ENCODE results near the gene CDK6.

CDK6 gene

DNA sequence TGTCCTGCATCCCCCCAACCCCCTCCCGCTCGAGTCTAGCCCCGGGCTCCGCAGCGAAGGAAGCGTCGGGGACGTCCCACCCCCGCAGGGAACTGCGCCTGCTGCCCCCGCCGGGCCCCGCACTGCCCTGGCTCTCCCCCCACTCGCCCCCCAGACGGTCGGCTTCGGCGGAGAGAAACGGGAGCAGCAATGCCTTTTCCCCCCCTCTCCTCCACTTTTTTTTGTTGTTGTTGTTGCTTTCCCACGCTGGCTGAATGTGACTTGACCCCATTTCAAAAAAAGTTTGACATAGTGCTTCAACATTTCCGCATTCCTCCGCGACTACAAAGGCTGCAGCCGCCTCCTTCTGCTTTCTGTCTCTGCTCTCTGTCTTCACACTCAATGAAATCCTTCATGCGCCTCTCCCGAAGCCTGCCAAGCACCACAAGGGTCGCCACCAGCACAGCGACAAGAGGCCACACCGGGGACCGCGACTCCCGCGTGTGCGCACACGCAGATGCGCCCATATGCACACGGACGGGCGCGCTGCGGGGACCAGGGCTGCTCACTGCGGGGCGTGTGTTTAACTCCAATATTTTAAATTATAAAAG is 1.0 kb downstream of the CDK6 start:
- peaks cover 5% of the 10 kb centered on the region; the same call in 1 of the 2 replicates for H3K36me3 ChIP-seq (ENCODE audit: control insufficient read depth, insufficient read depth, low read length)
- H3K9ac ChIP-seq (ENCODE audit: low read length), result peak overlapping the region; percentile 95
- no peaks in the 10 kb centered on the region for H3K9me3 ChIP-seq (ENCODE audit: control insufficient read depth, insufficient read depth, low read depth, low read length)
- peaks cover 15% of the 10 kb centered on the region; the same call in 1 of the 2 replicates for H3K27me3 ChIP-seq (ENCODE audit: control insufficient read depth, insufficient read depth, low read length)
- H3K4me3 ChIP-seq (ENCODE audit: low read depth, low read length), result peak overlapping the region; percentile 90
- peaks cover 26% of the 10 kb centered on the region for H3K4me1 ChIP-seq (ENCODE audit: control insufficient read depth, insufficient read depth, low read length)
- H3K27ac ChIP-seq (ENCODE audit: low read depth, low read length), result peak overlapping the region; percentile 71; the same call in 1 of the 2 replicates

DNA sequence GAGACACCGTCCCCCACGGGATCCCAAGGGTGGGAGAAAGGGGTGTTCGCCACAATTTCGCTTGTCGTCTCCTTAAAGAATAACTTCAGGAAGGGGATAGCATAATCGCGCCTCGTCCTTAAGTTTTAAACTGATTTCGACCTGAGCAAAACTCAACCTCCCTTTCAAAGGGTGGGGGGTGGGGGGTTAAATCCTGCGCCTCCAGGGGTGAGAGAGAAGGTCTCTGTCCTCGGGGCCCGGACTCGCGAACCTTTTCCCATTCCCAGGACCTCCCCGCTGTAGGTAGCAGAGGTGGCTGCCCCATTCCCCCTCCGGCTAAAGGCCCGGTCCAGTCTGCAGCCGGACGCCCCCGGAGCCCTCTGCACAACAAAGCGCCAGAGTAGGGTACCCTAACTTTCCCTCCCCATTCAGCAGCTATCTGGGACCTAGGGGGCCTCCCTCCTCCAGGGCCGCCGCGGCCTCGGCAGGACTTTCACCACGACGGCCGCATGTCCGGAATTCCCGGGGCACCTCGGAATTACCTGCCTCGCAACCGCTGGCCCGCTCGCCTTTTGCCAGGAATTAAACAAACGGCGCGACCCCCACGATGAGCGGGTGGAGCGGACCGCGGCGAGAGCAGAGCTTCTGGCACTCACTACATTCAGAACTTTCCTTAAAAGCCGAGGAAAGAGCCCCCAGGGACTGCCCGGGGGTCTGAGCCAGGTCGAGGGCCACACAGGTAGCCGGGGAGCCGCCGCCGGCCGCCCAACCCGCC is 1.7 kb downstream of the CDK6 start:
- no peaks in the 10 kb centered on the region for H3K9me3 ChIP-seq (ENCODE audit: control insufficient read depth, insufficient read depth, low read depth, low read length)
- peaks cover 5% of the 10 kb centered on the region; the same call in 1 of the 2 replicates for H3K36me3 ChIP-seq (ENCODE audit: control insufficient read depth, insufficient read depth, low read length)
- peak overlapping the region; percentile 64; the same call in 1 of the 2 replicates for H3K27ac ChIP-seq (ENCODE audit: low read depth, low read length)
- H3K27me3 ChIP-seq (ENCODE audit: control insufficient read depth, insufficient read depth, low read length), result peaks cover 15% of the 10 kb centered on the region; the same call in 1 of the 2 replicates
- peaks cover 33% of the 10 kb centered on the region for H3K4me1 ChIP-seq (ENCODE audit: control insufficient read depth, insufficient read depth, low read length)
- H3K4me3 ChIP-seq (ENCODE audit: low read depth, low read length), result peak overlapping the region; percentile 90
- H3K9ac ChIP-seq (ENCODE audit: low read length), result peak overlapping the region; percentile 95

DNA sequence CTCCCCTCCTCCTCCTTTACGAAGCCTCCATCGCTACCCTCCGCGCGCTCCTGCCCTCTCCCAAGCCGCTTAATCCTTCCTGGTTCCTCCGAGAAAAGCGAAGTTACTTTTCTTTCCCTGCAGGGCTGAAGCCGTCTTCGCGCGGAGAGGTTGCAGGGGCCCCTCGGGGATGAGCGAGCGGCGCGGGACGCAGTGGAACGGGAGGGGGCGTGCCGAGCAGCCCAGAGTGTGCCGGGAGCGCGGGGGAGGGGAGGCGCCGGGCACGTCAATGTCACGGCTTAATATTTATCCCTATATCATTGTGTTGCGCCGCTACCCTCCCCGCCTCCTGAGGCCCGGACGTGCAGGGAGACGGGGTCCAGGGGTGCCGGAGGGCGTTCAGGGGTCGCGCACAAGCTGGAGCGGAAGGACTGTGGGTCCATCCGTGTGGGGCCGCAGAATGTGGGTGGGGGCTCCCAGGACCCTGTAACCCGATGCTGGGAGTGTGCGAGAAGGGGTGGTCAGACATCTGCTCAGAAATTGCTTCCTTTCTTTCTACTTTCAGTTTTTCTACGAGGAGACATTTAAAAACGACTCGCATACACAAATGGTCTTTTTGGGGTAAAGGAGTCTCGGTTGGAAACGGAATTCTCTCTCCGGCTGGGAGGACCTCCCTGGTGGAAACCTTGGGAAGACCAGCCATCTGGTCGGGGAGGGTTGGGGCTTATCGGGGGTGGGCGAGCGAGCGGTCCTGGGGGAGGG is 2.4 kb downstream of the CDK6 start:
- peaks cover 15% of the 10 kb centered on the region; the same call in 1 of the 2 replicates for H3K27me3 ChIP-seq (ENCODE audit: control insufficient read depth, insufficient read depth, low read length)
- peak overlapping the region; percentile 95 for H3K9ac ChIP-seq (ENCODE audit: low read length)
- peak overlapping the region; percentile 66; the same call in 1 of the 2 replicates for H3K27ac ChIP-seq (ENCODE audit: low read depth, low read length)
- peaks cover 39% of the 10 kb centered on the region for H3K4me1 ChIP-seq (ENCODE audit: control insufficient read depth, insufficient read depth, low read length)
- no peaks in the 10 kb centered on the region for H3K9me3 ChIP-seq (ENCODE audit: control insufficient read depth, insufficient read depth, low read depth, low read length)
- peaks cover 5% of the 10 kb centered on the region; the same call in 1 of the 2 replicates for H3K36me3 ChIP-seq (ENCODE audit: control insufficient read depth, insufficient read depth, low read length)
- H3K4me3 ChIP-seq (ENCODE audit: low read depth, low read length), result peak overlapping the region; percentile 90

DNA sequence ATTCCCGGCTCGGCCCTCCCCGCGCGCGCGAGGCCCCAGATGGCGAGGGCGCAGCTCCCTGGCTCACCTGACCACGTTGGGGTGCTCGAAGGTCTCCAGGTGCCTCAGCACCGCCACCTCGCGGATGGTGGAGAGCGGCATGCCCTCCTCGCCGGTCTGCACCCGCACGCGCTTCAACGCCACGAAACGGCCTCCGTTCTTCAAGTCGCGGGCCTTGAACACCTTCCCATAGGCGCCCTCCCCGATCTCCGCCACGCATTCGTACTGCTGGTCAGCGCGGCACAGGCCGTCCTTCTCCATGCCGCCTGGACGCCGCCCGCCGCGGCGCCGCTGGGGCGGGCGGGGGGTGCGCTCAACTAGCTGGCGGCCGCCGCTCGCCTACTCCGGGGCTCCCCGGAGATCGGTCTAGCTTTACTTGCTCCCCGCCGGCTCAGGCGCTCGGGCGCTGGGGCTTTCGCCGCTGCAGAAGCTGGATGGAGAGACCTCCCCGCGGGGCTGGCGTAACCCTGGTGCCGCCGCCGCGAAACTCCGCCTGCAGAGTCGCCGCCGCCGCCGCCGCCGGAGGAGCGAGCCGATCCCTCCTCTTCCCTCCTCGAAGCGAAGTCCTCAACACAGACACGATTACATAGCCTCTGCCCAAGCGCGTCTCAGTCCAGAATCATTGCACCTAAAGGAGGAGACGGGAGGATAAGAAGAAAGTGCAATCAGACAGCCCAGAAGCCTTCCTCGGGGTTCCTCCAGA is 3.2 kb downstream of the CDK6 start:
- H3K4me1 ChIP-seq (ENCODE audit: control insufficient read depth, insufficient read depth, low read length), result peaks cover 39% of the 10 kb centered on the region
- H3K9me3 ChIP-seq (ENCODE audit: control insufficient read depth, insufficient read depth, low read depth, low read length), result no peaks in the 10 kb centered on the region
- peak overlapping the region; percentile 90 for H3K4me3 ChIP-seq (ENCODE audit: low read depth, low read length)
- H3K9ac ChIP-seq (ENCODE audit: low read length), result peak overlapping the region; percentile 95
- H3K27me3 ChIP-seq (ENCODE audit: control insufficient read depth, insufficient read depth, low read length), result peaks cover 11% of the 10 kb centered on the region; the same call in 1 of the 2 replicates
- peaks cover 5% of the 10 kb centered on the region; the same call in 1 of the 2 replicates for H3K36me3 ChIP-seq (ENCODE audit: control insufficient read depth, insufficient read depth, low read length)
- H3K27ac ChIP-seq (ENCODE audit: low read depth, low read length), result peak overlapping the region; percentile 66

DNA sequence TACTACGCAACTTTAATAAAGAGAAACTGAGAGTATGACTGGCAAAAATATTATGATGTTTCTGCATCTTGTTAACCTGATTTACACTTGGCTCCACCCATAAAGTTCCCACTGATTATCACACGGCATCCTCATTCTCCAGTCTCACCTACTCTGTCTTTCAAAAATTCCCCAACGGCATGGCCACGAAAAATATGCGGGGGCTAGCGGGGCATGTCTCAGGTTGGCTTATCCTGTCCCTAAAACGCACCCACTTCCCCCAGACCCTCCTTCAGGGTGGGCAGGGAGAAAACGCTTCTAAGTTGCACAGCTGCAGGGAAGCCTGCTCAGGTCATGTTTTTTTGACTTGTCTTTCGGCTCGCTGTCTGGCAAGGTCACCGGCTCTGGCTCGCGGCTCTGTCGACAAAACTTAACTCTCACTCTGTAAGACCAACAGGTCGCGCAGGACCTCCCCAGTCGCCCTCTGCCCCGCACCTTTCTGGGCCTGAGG is 3.8 kb downstream of the CDK6 start:
- H3K9ac ChIP-seq (ENCODE audit: low read length), result peak overlapping the region; percentile 95
- peaks cover 36% of the 10 kb centered on the region for H3K4me1 ChIP-seq (ENCODE audit: control insufficient read depth, insufficient read depth, low read length)
- peaks cover 5% of the 10 kb centered on the region; the same call in 1 of the 2 replicates for H3K27me3 ChIP-seq (ENCODE audit: control insufficient read depth, insufficient read depth, low read length)
- no peaks in the 10 kb centered on the region for H3K9me3 ChIP-seq (ENCODE audit: control insufficient read depth, insufficient read depth, low read depth, low read length)
- peaks cover 5% of the 10 kb centered on the region; the same call in 1 of the 2 replicates for H3K36me3 ChIP-seq (ENCODE audit: control insufficient read depth, insufficient read depth, low read length)
- peak overlapping the region; percentile 66 for H3K27ac ChIP-seq (ENCODE audit: low read depth, low read length)
- H3K4me3 ChIP-seq (ENCODE audit: low read depth, low read length), result peak overlapping the region; percentile 90

DNA sequence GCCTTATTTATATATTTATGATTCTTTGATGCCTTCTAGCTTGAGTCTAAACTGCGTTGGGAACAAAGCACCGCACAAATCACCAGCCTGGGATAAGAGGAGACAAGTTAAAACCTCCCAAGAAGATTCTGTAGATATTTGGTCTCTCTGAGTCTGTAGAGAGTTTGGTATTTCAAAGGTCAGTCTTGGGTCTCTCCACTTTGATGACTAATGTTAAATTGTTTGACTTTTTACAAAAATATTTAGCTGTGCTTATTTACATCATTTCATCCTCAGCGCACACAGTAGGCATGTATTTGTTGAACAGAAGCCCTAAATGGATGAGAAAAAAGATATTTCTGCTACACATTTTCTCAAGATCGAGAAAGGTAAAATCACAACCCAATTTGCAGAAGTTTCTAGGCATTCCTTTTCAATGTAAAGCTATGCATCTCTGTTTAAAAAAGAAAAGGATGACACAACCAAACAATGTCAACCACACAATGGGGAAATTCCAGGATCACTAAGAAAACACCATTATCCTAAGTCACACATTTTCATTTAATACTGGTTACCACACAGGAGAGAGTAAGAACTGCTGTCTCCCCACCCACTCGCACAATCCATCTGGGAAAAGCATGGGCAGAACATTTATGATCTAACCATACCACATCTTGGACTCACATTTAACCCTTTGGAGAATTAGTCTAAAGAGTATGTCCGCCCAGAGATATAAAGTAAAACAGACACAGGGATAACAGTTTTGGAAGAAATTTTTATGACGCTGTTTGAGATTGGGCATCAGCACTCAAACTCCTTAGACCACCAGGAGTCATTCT is 4.4 kb downstream of the CDK6 start:
- peaks cover 5% of the 10 kb centered on the region; the same call in 1 of the 2 replicates for H3K36me3 ChIP-seq (ENCODE audit: control insufficient read depth, insufficient read depth, low read length)
- H3K27ac ChIP-seq (ENCODE audit: low read depth, low read length), result peak overlapping the region; percentile 66
- no peaks in the 10 kb centered on the region for H3K27me3 ChIP-seq (ENCODE audit: control insufficient read depth, insufficient read depth, low read length)
- peak overlapping the region; percentile 95 for H3K9ac ChIP-seq (ENCODE audit: low read length)
- H3K9me3 ChIP-seq (ENCODE audit: control insufficient read depth, insufficient read depth, low read depth, low read length), result no peaks in the 10 kb centered on the region
- H3K4me1 ChIP-seq (ENCODE audit: control insufficient read depth, insufficient read depth, low read length), result peaks cover 39% of the 10 kb centered on the region
- H3K4me3 ChIP-seq (ENCODE audit: low read depth, low read length), result peak overlapping the region; percentile 90

DNA sequence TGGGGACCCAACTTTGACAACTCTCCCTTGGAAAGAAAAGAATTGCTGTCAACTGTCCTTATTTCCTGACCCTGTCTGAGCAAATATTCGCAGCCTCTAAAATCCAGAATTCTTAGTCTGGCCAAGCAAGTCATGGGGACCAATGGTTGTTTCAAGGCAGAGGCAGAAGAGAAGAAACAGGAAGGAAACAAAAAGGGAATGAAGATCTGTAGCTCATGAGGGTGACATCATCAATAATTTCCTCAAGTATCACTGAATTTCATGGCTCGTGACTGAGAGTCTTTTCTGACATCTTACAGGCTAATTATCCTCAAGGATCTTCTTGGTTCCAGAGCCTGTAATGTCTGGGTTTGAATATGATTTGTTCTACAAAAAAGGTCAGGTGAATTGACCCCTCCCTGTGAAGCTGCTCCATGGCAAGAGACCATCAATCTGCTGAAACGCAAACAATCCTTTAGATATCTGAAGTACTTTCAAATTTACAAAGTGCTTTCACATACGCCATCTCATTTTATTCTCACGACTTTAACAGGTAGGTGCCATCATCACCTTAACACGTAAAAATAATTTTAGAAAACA is 5.8 kb downstream of the CDK6 start:
- H3K36me3 ChIP-seq (ENCODE audit: control insufficient read depth, insufficient read depth, low read length), result peaks cover 5% of the 10 kb centered on the region; the same call in 1 of the 2 replicates
- no peak overlapping the region for H3K9ac ChIP-seq (ENCODE audit: low read length)
- peak overlapping the region; percentile 90 for H3K4me3 ChIP-seq (ENCODE audit: low read depth, low read length)
- H3K27me3 ChIP-seq (ENCODE audit: control insufficient read depth, insufficient read depth, low read length), result no peaks in the 10 kb centered on the region
- H3K4me1 ChIP-seq (ENCODE audit: control insufficient read depth, insufficient read depth, low read length), result peaks cover 48% of the 10 kb centered on the region
- H3K27ac ChIP-seq (ENCODE audit: low read depth, low read length), result no peak overlapping the region
- H3K9me3 ChIP-seq (ENCODE audit: control insufficient read depth, insufficient read depth, low read depth, low read length), result no peaks in the 10 kb centered on the region

DNA sequence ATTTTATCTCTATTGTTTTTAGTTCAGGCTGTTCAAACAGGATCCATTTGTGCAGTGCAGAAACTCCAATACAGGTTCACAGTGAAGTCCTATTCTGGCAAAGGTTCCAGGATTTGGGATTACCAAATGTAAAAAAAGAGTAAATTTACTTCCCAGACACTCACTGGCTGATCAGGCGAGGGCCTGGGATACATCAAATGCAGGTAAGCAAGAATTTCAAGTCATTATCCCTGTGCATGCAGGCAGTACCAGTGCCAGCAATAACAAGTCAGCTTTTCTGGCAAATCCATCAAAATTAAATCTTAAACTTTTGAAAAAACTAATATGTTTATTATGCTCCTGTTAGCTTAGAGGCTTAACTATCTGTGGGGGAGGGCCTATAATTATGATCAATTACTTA is 6.3 kb downstream of the CDK6 start:
- Histone ChIP-seq H3K27ac (ENCODE audit: low read depth, low read length) (no peak overlapping the region), H3K36me3 (ENCODE audit: control insufficient read depth, insufficient read depth, low read length) (peaks cover 5% of the 10 kb centered on the region; the same call in 1 of the 2 replicates), H3K4me1 (ENCODE audit: control insufficient read depth, insufficient read depth, low read length) (peaks cover 51% of the 10 kb centered on the region), H3K4me3 (ENCODE audit: low read depth, low read length) (no peak overlapping the region), H3K9me3 (ENCODE audit: control insufficient read depth, insufficient read depth, low read depth, low read length) (no peaks in the 10 kb centered on the region), H3K27me3 (ENCODE audit: control insufficient read depth, insufficient read depth, low read length) (no peaks in the 10 kb centered on the region), H3K9ac (ENCODE audit: low read length) (no peak overlapping the region)

DNA sequence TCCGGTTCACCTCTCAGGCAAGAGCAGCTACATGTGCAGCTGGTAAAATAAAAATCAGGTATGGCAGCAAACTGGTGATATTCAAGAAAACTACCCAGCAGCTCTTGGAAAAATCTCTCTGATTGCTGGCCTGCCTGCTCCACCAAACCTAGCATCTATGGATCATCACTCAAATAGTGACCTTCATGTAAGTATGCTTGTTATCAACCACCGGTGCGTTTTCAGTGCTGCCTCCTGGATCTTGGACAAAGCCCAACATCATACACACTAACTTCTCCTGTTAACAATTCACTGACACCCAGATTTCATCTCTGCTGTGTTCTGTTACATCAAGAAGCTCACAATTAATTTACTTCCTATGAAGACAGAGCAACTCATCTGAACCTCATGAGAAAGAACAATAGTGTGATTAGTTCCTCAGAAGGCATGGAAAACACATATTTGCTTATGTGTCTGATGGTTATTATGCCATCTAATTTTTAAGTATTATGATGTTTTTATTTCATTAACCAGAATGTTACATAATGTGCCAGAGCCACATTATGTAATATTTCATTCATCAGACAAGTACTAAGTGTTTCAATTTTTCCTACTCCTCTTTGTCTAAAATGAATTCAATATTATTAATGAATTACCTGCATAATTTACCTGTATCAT is 8.8 kb downstream of the CDK6 start:
- peaks cover 4% of the 10 kb centered on the region; the same call in 1 of the 2 replicates for H3K36me3 ChIP-seq (ENCODE audit: control insufficient read depth, insufficient read depth, low read length)
- H3K4me1 ChIP-seq (ENCODE audit: control insufficient read depth, insufficient read depth, low read length), result peaks cover 65% of the 10 kb centered on the region
- H3K9ac ChIP-seq (ENCODE audit: low read length), result no peak overlapping the region
- no peaks in the 10 kb centered on the region for H3K9me3 ChIP-seq (ENCODE audit: control insufficient read depth, insufficient read depth, low read depth, low read length)
- no peak overlapping the region for H3K27ac ChIP-seq (ENCODE audit: low read depth, low read length)
- H3K4me3 ChIP-seq (ENCODE audit: low read depth, low read length), result no peak overlapping the region
- no peaks in the 10 kb centered on the region for H3K27me3 ChIP-seq (ENCODE audit: control insufficient read depth, insufficient read depth, low read length)

Data from HUES6 (cell line).